ENCODE measurements around the gene TNFRSF9. TPM values are rescaled to one million over a fixed set of nuclear protein-coding genes. Genes with fewer than 3 reads are reported as not detected.

Gene TNFRSF9
- total RNA-seq, result 0.53 and 6.1 TPM in 2 replicates

DNA sequence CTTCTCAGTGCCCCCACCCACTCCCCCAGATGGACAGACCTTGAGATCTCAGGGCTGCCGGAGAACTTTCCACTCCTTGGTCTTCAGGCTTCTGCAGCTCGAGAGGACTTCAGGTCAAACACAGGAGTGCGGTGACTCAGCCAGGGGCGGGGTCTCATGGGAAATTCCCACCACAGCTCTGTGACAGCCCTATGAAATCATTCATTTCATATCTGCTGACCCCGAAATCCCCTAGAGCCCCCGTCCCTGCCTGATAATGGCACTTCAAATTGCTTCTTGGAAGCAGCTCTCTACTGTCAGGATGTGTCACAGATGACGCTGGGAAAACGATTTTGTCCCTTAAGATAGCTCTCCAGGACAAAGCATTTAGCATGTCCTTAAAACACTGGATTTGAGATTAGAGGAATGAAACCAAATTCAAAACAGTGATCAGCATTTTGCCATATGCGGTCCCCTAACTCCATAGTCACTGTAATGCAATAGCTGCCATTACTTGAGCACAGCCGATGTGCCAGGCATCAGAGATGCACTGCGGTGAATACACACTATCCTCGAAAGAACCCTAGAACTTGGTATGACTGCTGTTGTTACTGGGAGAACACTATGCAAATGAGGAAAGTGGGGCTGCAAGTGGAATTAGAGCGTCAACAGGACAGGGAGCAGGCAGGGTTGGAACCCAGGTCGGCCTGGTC lies at the start of gene TNFRSF9:
Gene TNFRSF9 (minus strand): TSS at position 95 of the 692 bp plus-strand sequence. CDS start 845 bp downstream, outside the sequence.
- TF ChIP-seq, protein P1, sequence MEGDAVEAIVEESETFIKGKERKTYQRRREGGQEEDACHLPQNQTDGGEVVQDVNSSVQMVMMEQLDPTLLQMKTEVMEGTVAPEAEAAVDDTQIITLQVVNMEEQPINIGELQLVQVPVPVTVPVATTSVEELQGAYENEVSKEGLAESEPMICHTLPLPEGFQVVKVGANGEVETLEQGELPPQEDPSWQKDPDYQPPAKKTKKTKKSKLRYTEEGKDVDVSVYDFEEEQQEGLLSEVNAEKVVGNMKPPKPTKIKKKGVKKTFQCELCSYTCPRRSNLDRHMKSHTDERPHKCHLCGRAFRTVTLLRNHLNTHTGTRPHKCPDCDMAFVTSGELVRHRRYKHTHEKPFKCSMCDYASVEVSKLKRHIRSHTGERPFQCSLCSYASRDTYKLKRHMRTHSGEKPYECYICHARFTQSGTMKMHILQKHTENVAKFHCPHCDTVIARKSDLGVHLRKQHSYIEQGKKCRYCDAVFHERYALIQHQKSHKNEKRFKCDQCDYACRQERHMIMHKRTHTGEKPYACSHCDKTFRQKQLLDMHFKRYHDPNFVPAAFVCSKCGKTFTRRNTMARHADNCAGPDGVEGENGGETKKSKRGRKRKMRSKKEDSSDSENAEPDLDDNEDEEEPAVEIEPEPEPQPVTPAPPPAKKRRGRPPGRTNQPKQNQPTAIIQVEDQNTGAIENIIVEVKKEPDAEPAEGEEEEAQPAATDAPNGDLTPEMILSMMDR (IDR thresholded peaks at IDR 0.05; ENCODE audit: insufficient read depth, low read length, severe bottlenecking), result no peak
- DNase-seq (ENCODE audit: low read depth) (peak; percentile 78), FAIRE-seq (no peak)
- Histone ChIP-seq H3K27me3 (ENCODE audit: control insufficient read depth, insufficient read depth, low read length) (peaks cover 12% of the 10 kb centered on the region), H3K4me3 (ENCODE audit: low read depth, low read length) (no peak within 1 kb of the TSS), H3K36me3 (ENCODE audit: control insufficient read depth, insufficient read depth, low read length) (no peaks in the 10 kb centered on the region)

DNA sequence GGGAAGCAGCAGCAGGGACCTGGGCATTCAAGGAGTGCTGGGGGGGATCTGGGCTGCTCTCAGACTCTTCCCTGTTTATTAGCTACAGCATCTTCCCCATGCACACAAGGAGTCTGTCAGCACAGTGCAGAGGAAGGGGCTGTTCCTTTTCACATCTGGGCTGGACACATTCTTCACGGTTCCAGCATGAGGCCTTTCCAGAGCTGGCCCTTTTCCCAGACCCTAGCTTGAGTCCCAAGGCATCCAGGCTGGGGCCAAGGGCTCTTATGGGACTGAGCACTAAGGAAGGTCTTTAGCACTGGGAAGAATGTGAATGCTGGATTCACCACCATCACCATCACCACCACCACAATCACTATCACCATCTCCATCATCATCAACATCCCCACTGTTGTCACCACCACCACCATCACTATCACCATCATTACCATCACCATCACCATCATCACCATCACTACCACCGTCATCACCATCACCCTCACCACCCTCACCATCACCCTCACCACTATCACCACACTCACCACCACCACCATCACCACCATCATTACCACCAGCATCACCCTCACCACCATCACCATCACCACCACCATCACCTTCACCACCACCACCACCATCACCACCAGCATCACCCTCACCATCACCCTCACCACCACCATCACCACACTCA lies 49.3 kb upstream of the TNFRSF9 start:
- Histone ChIP-seq H3K36me3 (ENCODE audit: control insufficient read depth, insufficient read depth, low read length) (peaks cover 7% of the 10 kb centered on the region), H3K27me3 (ENCODE audit: control insufficient read depth, insufficient read depth, low read length) (no peaks in the 10 kb centered on the region), H3K4me3 (ENCODE audit: low read depth, low read length) (no peak overlapping the region)
- TF ChIP-seq, protein P1 (IDR thresholded peaks at IDR 0.05; ENCODE audit: insufficient read depth, low read length, severe bottlenecking), result no peak
- FAIRE-seq (no peak), DNase-seq (ENCODE audit: low read depth) (no peak)

DNA sequence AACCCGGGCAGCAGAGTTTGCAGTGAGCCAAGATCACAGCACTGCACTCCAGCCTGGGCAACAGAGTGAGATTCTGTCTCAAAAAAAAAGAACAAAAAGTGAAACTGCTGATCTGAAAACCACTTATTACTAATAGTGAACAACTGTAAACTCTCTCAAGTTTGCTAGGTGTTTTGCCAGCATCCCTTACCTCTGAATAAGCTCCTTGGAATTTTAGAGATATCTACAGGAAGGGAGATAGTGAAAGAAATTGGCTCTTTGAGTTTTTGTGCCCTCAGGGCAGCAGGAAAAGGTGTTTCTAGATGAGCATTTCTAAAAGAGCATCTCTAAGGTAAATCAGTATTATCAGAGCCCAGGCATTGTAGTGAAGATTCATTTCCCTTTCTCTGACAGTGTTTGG lies 47.9 kb upstream of the TNFRSF9 start:
- TF ChIP-seq, protein P1 (IDR thresholded peaks at IDR 0.05; ENCODE audit: insufficient read depth, low read length, severe bottlenecking), result no peak
- Histone ChIP-seq H3K36me3 (ENCODE audit: control insufficient read depth, insufficient read depth, low read length) (peaks cover 9% of the 10 kb centered on the region), H3K27me3 (ENCODE audit: control insufficient read depth, insufficient read depth, low read length) (no peaks in the 10 kb centered on the region), H3K4me3 (ENCODE audit: low read depth, low read length) (no peak overlapping the region)
- FAIRE-seq, result no peak
- DNase-seq (ENCODE audit: low read depth), result peak; percentile 65

DNA sequence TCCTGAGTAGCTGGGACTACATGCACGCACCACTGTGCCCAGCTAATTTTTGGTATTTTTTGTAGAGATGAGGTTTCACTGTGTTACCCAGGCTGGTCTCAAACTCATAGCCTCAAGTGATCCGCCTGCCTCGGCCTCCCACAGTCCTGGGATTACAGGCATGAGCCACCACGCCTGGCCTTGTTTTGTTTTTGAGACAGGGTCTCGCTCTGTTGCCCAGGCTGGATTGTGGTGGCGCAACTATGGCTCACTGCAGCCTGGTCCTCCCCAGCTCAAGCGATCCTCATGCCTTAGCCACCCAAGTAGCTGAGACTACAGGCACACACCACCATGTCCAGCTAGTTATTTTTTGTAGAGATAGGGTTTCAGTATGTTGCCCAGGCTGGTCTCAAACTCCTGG lies 46.9 kb upstream of the TNFRSF9 start:
- FAIRE-seq (no peak), DNase-seq (ENCODE audit: low read depth) (no peak)
- Histone ChIP-seq H3K36me3 (ENCODE audit: control insufficient read depth, insufficient read depth, low read length) (peaks cover 14% of the 10 kb centered on the region), H3K4me3 (ENCODE audit: low read depth, low read length) (no peak overlapping the region), H3K27me3 (ENCODE audit: control insufficient read depth, insufficient read depth, low read length) (no peaks in the 10 kb centered on the region)
- TF ChIP-seq, protein P1 (IDR thresholded peaks at IDR 0.05; ENCODE audit: insufficient read depth, low read length, severe bottlenecking), result no peak

DNA sequence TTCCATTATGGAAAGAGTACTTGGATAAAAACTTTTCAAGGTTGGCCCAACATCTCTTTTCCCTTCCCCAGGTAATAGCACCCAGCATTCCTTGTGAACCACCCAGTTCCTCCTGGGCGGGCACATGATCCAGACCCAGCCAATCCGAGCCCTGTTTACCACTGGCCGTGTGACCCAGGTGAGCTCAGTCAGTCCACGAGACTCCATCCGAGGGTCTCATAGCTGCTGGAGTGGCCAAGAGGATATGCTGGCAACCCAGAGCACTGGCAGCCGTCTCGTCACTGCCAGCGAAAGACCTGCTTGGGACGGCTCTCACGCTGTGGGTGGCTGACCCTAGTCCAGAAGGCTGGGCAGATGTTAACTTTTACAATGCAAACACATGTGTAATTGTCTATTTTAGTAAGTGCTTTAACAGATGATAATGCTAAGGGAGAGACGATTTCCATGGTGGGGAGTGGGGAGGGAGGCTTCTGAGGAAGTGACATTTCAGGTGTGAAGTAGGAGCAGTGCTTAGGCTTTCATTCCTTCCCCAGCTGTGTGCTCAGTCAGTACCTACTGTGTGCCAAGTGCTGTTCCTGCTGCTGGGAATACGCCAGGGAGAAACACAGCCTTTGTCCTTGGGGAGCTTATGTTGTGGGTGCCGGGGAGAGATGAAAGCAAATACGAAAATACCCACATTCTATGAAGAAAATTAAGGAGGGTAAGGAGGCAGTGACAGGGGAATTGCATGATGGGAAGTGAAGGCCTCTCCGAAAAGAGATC lies 45.4 kb upstream of the TNFRSF9 start:
- FAIRE-seq, result no peak

More for the DNA sequence above, 45.4 kb upstream of the TNFRSF9 start:
- Histone ChIP-seq H3K36me3 (ENCODE audit: control insufficient read depth, insufficient read depth, low read length) (peaks cover 14% of the 10 kb centered on the region), H3K27me3 (ENCODE audit: control insufficient read depth, insufficient read depth, low read length) (no peaks in the 10 kb centered on the region), H3K4me3 (ENCODE audit: low read depth, low read length) (no peak overlapping the region)
- TF ChIP-seq, protein P1 (IDR thresholded peaks at IDR 0.05; ENCODE audit: insufficient read depth, low read length, severe bottlenecking), result no peak
- no peak for DNase-seq (ENCODE audit: low read depth)
